Measurements from ENCODE around the gene BCL2L12.
"Not testable (repeated sequence)": the region's sequence is repeated elsewhere in the genome, so short reads cannot be mapped to it uniquely, and the experiment has no call there.

Gene BCL2L12

DNA sequence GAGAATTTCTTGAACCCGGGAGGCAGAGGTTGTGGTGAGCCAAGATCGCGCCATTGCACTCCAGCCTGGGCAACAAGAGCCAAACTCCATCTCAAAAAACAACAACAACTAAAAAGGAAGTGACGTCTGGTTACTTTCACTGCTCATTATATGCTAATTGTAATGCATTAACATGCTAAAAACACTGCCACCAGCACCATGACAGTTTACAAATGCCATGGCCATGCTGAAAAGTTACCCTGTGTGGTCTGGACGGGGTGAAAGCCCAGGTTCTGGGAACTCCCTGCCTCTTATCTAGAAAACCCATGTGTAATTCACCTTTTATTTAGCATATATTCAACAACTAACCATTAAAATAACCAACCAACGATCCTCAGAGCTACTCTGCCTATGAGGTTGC lies 53.3 kb downstream of the BCL2L12 start:
- DNase-seq = no peak

DNA sequence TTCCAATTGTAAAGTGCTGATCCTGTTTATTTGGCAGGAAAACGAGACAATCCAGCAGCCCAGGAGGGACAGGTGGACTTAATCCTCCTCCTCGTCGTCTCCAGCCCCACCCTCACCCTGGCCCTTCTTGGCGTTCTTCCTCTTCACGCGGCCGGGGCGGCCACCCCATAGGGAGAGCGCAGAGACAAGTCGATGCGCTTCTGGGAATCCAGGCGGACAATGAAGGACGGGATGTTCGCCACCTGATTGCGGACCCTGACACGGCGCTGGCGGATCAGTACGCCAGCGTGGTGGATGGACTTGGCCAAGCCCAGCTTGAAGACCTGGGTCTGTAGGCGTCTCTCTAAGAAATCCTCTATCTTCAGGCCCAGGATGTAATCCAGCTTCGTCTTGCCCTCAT lies 53.7 kb downstream of the BCL2L12 start:
- not testable (repeated sequence) for DNase-seq
